NAMALWA (cell line): ENCODE measurements around the gene RPL23.

ENCODE experiments used
- DNase-seq: peaks from one replicate; pipeline ENCODE4 v3.0.0-alpha.2; 2015; ENCODE audit warnings: low spot score

RPL23 gene

DNA sequence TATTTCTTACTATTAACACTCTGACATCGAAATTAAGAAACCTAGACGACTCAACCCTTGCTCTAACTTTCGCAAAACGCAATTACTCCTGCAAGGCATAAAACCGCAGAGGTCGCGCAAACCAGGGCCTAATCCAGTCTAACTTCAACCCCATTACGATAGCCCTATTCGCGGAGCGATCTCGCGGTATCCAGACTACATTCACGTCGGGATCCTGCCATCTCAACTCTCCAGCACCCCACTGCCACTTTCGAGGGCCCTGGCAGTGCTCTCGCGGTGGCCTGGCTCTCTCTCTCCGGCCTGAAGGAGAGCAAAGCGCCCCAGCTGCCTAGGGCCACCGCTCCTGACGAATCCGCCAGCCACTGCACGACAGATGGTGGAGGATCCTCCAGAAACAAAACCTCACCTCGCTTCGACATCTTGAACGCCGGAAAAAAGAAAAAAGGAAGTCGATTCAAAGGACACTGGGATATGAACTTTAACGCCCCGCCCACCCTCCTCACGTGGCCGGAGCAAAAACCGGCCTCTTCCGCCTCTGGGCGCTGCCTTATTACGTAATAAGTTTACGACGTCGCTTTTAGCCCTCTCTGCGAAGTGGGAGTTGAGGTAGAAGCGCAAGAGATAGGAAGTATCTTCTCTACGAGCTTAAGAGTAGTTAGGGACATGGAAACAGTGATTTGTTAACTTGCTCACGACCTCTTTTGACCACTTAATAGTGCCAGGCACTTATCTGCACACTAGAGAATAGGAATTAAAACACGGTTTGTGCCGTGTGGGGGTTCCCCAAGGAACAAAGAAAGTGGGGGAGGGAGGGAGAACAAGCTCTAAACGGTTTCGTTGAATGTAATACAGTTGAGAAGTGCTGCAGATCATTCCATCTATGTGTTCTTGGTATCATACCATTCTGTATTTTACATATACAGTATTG lies at the start of gene RPL23:
TSS of gene RPL23 (minus strand) at position 430 of the 928 bp plus-strand sequence. CDS start at position 419, 11 bp downstream.
- peak; percentile 98 for DNase-seq

DNA sequence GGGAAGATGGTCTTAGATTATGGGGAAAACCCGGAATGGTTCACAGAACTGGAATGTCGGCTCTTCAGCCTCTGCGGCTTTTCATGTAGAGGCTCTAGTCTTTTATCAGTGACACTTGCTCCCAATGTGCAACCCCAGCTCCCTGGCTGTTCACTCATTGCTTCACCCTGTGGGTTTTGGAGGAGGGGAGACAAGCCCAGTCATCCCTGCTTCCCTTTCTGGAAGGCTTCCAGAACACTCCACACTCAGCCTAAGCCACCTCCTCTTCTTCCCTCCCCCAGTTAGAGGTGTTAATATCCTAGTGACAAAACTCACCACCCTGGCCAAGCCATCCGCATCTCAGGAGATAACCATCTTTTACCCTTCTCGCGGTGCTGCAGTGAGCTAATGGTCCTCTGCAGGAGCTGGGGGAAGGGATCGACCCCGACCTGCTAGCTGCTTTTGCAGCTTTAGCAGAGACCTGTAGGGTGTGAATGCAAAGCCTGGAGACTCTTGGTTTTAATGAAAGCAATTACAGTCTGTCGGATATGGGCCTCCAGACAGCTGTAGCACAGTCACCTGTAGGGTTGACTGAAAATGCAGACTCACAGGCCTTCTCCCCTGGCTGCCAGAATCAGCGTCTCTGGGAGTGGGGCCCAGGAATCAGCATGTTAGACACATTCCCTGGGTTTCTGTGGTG lies 47.6 kb upstream of the RPL23 start:
- no peak for DNase-seq

DNA sequence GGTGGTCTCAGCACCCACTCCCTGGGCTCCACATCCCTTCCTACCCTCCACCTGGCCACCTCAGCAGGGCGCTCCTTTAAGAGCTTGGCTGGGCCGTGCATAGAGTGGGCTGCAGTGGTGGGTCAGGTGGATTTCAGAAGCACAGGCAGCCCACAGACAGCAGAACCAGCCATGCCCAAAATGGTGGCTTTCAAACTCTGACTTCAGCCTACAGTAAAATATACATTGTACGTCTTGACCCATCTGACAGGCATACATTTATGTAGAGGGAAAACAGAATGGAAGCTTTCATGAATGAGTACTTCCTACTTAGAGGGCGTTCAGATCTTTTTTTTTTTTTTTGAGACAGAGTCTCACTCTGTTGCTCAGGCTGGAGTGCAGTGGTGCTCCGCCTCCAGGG lies 45.9 kb upstream of the RPL23 start:
- no peak for DNase-seq

DNA sequence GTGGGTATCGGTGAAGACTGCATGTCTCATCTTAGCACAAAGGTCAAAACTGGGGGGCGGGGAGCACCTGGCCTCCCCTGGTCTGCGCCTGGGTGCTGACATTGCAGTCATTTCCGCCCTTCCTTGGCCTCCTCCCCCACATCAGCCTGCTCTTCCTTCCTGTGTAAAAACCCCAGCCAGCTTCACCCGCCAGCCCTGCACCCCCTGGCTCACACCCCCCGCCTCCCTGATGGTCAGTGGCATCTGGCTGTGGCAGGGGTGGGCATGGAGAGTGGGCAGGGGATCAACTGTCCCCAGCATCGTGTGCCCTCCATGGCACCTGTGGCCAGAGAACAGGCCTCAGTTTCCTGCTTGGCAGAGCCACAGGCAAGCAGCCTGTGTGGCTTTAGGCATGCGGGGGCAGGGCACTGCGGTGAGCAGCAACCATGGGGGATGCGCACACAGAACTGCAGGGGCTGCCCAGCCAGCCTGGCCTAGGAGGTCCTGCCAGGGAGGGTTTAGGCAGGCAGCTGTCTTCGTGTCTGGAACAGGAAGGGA lies 45.4 kb upstream of the RPL23 start:
- peak; percentile 81 for DNase-seq

DNA sequence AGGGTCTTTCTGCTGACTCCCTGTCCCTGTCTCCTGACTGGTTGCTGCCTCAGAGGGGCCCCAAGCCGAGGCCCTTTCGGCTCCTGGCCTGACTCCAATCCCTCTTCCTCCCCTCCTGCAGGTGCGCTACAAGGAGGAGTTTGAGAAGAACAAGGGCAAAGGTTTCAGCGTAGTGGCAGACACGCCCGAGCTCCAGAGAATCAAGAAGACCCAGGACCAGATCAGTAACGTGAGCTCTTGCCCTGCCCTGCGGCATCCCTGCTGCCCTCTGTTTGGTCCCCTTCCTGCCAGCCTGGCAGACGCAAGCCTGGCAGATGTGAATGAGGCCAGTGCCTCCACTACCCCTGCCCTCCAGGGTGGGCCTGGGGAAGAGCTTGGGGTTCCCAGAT lies 44.8 kb upstream of the RPL23 start:
- DNase-seq: peak; percentile 52

DNA sequence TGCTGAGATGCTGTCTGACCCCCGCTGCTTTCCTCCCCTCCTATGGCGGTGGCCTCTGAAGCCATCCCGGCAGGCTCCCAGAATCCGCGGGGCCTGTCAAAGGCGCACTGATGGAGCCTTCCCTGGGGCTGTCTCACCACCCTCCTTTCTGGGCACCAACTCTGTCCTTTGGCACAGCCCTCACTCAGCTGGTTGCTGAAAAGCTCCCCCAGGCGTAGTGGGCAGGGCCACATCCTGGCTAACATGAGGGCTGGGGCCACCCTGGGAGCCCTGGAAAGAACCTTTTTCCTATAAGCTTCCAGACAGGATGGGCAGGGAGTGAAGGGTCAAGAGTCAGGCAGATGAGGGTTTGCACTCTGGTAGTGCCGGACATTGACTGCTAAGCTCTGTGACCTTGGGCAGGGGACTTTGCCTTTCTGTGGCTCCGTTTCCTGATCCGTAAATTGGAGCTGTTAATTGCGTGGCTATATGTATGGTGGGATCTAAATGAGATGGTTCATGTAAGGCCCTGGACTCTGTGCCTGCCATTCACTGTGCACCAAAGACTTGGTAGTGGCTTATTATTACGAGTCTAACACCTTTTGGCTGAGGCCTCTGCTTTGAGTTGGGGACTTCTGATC lies 44.3 kb upstream of the RPL23 start:
- DNase-seq: no peak

DNA sequence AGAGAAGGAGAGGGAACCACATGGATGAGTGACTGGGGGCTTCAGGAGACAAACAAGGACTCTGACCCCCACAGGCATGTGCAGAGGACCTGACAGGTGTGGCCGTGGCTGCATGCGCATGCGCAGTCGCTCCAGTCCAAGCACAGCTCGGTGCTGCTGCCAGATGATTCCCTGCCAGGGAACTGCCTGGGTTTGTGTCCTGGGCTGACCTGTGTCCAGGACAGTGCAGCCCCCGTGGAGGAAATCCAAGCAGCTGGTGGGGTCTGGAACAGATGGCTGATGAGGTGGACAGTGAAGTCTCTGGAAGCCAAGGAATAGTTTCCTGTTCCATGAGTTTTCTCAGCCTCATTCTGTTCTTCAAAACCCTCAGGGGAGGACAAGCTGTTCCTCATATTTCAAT lies 43.7 kb upstream of the RPL23 start:
- no peak for DNase-seq

DNA sequence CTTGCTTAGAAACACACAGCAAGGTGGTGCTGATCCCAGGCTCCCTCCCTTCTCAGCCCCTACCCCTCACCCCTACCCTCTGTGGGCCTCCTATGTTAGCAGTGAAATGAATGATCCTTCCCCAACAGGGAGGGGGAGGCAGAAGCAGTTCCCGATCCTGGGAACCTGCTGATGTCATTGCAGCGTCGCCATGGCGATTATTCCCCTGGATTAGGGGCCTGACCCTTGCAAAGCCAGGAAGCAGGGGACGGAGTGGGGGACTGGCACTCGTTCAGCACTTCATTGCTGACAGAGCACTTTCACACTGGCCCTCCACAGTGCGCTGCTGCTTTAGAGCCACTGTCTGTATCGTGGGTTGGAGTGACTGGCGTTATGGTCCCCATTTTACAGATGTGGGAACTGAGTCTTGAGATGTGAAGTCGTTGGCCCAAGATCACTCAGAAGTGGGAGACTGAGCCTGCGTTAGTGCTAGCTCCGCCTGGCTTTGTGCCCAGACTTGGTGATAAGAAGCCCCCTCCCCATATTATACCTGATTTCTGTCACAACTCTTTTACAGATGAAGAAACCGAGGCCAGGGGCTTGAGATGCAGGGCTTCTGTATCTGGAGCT lies 42.9 kb upstream of the RPL23 start:
- DNase-seq: no peak

DNA sequence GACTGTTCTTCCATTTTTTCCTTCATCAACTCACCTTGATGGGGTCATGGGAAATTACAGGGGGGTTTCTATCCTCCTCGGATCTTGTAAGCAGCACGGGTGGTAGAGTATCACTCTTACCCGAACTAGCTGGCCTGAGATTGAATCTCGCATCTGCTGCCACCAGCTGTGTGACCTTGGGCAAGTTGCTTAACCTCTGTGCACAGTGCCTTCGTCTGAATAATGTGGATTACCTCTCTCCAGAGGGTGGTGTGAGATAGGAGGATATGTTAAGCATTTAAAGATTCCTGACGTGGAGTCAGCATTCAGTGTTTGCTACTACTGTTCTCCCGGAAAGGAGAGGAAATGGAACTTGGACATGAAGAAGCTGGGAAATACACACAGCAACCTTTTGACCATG lies 40.8 kb upstream of the RPL23 start:
- DNase-seq: no peak

DNA sequence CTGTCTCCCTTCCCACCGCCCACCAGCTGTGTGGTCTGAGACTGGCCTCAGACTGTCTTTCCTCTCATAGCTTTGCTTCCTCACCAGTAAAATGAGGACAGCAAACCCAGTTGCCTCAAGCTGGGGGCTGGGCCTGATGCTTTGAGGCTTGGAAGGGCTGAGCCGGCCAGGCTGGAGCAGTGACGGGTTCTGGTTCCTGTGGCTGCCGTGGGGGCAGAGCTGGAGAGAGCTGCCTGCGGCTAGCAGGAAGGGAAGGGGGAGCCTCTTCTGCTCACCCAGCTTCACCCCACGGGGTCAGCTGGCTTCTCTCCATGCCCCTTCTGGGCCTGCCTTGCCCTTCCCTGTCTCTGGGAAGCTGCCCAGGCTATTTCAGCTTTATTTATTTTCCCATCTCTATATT lies 40.1 kb upstream of the RPL23 start:
- no peak for DNase-seq

DNA sequence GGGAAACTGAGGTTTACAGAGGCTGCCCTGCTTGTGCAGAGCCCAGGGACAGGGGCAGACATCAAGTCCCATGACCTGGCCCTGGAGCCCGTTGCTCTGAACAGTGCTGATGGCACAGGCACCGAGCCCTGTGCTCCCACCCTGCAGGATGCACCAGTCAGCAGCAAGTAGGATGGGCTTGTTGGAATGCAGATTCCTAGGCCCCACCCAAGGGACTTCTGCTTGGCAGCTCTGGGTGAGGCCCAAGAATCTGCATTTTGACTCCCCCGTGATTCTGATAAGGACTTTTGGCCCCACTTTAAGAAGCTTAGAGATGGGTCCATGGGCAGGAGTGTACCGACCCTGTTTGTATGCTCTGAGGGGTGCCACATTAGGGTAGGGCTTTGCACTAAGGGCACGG lies 39.6 kb upstream of the RPL23 start:
- no peak for DNase-seq

DNA sequence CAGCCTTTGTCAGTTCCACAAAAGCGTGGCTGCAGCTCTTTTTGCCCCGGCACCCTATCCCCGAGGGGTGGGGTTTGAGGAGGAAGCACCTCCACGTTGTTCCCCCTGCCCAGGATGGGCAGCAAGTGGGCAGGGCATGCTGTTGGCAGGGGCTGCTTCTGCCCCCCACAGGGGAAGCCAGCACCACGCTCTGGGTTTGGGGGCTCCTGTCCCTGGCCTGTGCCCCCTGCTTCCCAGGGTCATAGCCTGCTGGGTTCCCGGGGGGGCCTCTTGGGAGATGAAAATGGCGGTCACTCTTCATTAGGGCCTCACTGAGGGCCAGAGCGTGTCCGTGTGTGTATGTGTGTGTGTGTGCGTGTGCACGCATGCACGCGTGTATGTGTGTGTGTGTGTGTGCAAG lies 39.1 kb upstream of the RPL23 start:
- no peak for DNase-seq

DNA sequence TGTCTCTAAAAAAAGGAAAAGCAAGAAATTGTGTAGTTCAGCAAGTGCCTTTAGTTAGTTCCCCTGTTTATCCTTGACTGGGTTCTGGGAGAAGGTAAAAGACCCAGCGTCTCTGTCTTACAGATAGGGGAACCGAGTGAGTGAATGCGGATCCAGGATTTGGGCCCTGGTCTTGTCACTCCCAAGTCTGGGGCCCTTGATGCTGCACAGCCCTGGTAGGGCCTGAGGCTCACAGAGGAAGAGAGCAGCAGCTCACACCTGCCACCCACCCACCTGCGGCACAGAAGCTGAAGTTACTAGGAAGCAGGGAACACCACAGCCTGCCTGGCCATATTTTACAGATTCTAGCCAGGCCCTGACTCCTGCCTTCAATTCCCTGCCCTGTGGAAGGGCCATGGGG lies 38.6 kb upstream of the RPL23 start:
- DNase-seq: no peak

DNA sequence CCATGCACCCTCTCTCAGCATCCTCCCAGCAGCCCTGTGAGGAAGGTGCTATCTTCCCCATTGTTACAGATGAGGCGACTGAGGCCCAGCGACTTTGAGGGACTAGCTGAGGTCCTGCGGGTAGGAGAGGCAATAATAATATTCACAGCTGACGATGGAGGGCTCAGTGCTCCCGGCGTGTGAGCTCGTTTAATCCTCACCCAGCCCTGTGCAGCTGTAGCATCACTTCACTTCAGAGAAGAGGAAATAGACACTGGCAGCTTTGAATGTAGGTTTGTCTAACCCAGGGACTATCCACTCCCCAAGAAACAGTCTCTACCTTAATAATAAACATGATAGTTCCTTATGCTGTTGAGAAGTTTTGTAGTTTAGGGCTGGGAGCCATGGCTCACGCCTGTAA lies 37.9 kb upstream of the RPL23 start:
- DNase-seq: peak; percentile 36

DNA sequence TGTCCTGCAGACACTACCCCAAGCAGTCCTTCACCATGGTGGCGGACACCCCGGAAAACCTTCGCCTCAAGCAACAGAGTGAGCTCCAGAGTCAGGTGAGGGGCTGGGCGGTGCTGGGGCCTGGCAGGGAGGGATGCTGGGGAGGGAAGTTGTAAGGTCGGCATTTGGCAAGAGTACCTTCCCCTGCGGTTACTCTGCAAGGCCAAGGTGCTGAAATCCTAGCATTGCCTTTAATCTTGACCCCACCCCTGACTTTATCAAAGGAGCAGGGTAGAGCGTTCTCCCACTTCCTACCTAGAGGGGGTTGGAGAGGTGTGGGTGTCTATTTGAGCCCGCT lies 36.9 kb upstream of the RPL23 start:
- DNase-seq: no peak

DNA sequence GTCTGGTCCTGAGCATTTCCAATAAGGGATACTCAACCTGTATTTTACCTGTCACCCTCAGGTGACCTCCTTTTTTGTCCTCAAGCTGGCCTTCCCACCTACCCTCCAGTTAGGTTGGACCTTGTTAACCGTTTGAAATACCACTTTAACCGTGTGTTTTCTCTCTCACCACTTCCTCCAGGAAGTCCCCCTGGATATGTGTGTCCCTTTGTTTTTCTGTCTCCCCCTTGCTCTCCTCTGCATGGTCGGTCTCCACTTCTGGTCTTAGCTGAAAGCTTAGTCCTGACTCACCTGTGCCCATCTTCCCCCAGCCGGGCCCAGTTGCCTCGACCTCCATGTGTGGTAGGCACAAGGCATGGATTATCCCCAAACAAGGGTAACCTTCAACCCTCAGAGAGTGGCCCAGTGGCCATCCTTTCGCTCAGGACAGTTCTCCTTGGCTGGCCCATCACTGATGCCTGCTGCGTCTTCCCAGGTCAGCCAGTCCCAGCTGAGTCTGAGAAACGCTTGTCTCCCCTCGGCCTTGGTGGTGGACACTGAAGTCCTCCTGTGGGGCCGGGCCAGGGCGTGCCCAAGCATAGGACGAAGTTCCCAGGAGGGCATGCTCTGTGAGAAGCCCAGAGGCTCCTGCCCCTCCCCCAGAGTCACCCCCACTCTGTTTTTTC lies 36.4 kb upstream of the RPL23 start:
- no peak for DNase-seq

DNA sequence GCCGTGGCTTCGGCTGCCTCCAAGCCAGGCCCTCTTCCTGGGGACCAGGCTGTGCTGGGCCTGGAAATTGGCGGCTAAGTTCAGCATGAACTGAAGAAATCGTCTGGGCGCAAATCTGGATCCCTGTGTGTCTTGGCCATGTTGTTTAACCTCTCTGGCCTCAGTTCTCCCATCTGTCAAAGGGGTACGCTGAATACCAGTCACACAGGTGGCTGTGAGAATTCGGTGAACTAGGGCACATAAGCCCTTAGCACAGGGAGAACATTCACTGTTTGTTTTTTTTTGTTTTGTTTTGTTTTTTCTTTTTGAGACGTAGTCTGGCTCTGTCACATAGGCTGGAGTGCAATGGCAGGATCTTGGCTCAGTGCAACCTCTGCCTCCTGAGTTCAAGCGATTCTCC lies 35.3 kb upstream of the RPL23 start:
- no peak for DNase-seq

DNA sequence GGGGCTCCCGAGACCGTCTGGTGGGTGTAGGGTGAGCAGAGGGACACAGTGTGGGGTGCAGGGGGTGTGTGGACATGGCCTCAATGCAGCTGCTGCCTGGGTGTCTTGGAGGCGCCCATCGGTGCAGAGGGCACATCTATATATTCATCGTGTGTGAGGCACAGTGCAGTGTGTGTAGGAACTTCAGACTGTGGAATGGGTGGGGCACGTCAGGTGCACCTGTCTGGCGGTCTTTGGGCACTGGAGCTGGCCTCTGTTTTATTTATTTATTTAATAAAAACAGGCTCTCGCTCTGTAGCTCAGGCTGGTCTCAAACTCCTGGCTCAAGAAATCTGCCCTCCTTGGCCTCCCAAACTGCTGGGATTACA lies 33.1 kb upstream of the RPL23 start:
- DNase-seq: no peak

DNA sequence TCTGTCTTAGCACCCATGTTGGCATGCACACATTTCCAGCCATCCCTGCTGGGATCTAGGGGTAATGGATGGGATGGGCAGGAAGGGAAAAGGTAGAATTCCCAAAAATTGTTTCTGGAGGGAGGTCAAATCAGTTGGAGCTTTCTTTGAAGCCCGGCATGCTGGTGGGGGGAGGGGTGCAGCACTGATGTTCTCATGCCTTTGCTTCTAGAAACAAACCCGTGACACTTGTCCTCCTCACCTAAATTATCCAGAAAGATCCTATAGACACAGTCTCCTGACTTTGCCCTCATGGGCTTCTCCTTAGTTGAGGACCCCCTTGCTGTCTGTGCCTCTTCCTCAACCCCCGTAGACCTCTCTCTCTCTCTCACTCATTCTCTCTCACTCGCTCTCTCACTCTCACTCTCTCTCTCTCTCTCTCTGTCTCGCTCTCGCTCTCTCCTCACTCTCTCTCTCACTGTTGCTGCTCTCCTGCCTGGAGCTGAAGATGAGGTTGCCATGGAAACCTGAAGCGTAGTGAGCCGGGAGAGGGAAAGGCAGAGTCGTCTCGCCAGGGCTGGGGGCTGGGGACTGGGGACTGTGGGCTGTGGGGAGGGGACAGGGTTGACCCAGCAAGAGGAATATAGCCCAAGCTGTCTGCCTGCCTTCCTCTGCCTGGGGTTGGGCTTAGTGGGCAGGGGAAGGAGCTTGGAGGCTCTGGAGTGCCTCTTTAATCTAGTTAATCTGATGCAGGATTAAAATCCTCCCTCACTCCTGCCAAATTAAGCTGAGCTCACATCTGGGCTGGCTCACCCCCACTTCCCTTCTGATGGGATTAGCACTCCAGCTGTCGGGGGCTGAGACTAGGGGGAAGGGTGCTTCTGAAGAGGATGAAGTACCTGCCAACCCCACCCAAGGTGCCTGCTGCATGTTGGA lies 32.5 kb upstream of the RPL23 start:
- DNase-seq: no peak

DNA sequence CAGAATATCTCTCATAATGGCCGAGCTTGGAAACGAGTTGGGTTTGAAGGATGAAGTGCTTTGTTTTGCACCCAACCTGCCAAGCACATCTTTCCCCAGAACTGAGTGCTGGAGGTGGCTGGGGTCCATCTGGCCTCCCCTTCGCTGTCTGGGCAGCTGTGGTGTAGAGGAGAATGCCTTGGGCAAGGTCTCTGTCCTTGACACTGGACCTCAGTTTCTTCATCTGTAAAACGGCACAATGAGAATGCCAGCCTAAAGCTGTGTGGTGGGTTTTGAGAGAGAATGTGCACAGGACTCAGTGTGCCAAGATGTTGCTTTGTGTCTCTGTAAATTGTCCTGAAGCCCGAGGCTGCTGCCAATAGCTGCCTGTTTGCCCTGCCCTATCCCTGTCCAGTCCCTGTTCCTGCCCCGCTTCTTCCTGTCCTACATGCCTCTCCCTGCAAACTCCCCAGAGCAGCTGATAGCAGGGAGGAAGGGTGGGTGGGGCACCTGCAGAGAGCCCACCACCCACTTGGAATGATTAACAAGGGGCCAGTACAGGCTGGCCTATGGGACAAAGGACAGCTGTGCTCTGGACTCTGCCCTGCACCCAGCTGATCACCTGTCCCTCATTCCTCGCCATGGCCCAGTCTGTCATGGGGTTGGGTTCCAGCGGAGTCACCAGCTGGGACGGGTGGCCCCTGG lies 31.7 kb upstream of the RPL23 start:
- DNase-seq: no peak
